Osteocyte (in vitro differentiated cells): ENCODE results near the gene APP. TPM values are rescaled to one million over a fixed set of nuclear protein-coding genes. Genes with fewer than 3 reads are reported as not detected.

Source experiments
- DNase-seq: peaks from one replicate; pipeline ENCODE4 v3.0.0; 2021; ENCODE audit warnings: mixed read lengths; ENCODE audit not compliant: unreplicated experiment; ENCODE audit errors: extremely low spot score
- H3K27ac Mint-ChIP-seq: one replicate; pipeline ENCODE4 v1.8.0; 2021; ENCODE audit warnings: mild to moderate bottlenecking, mixed read lengths; ENCODE audit not compliant: unreplicated experiment
- H3K27me3 Mint-ChIP-seq: one replicate; pipeline ENCODE4 v1.8.0; 2021; ENCODE audit warnings: mixed read lengths; ENCODE audit not compliant: unreplicated experiment
- H3K36me3 Mint-ChIP-seq: one replicate; pipeline ENCODE4 v1.8.0; 2021; ENCODE audit warnings: mixed read lengths; ENCODE audit not compliant: unreplicated experiment
- H3K4me1 Mint-ChIP-seq: one replicate; pipeline ENCODE4 v1.8.0; 2021; ENCODE audit warnings: mixed read lengths; ENCODE audit not compliant: unreplicated experiment
- H3K4me3 Mint-ChIP-seq: one replicate; pipeline ENCODE4 v1.8.0; 2021; ENCODE audit warnings: mild to moderate bottlenecking, moderate library complexity, mixed read lengths; ENCODE audit not compliant: unreplicated experiment
- H3K9me3 Mint-ChIP-seq: one replicate; pipeline ENCODE4 v1.8.0; 2021; ENCODE audit warnings: mixed read lengths; ENCODE audit not compliant: unreplicated experiment
- CTCF ChIP-seq: fragments of 200-600 bp; sonication (generic); IDR thresholded peaks from 2 replicates; pipeline ENCODE4 v1.5.0; 2021; ENCODE audit warnings: antibody characterized with exemption, mild to moderate bottlenecking, moderate library complexity
- total RNA-seq: library from RNA; stranded (reverse); gene quantifications from 2 replicates; pipeline ENCODE4 v1.2.1, GENCODE V29; 2021

APP gene
- total RNA-seq, 1 donor from 2014 or later = 698 TPM

- Mint-ChIP-seq H3K4me3 (no peak overlapping the region), H3K27ac (no peak overlapping the region), H3K4me1 (peaks cover 7% of the 10 kb centered on the region), H3K36me3 (peaks cover 18% of the 10 kb centered on the region), H3K9me3 (no peaks in the 10 kb centered on the region), H3K27me3 (no peaks in the 10 kb centered on the region)
- no peak for DNase-seq
- TF ChIP-seq CTCF = no peak
Observed at GRCh38 chr21:25878344-25878743, 292.2 kb downstream of the APP start.

- TF ChIP-seq CTCF = no peak
- Mint-ChIP-seq H3K9me3 (no peaks in the 10 kb centered on the region), H3K4me3 (no peak overlapping the region), H3K36me3 (peaks cover 5% of the 10 kb centered on the region), H3K4me1 (peaks cover 7% of the 10 kb centered on the region), H3K27ac (no peak overlapping the region), H3K27me3 (no peaks in the 10 kb centered on the region)
- DNase-seq = no peak
Observed at GRCh38 chr21:25872271-25872670, 298.3 kb downstream of the APP start.

GRCh38 chr21:25871566-25871965 is 299.0 kb downstream of the APP start:
- TF ChIP-seq CTCF = no peak
- no peak for DNase-seq
- Mint-ChIP-seq H3K27ac (no peak overlapping the region), H3K4me3 (no peak overlapping the region), H3K9me3 (no peaks in the 10 kb centered on the region), H3K36me3 (peaks cover 5% of the 10 kb centered on the region), H3K4me1 (peaks cover 5% of the 10 kb centered on the region), H3K27me3 (no peaks in the 10 kb centered on the region)

- Mint-ChIP-seq H3K4me1 (no peaks in the 10 kb centered on the region), H3K4me3 (no peak overlapping the region), H3K36me3 (peaks cover 5% of the 10 kb centered on the region), H3K9me3 (no peaks in the 10 kb centered on the region), H3K27me3 (no peaks in the 10 kb centered on the region), H3K27ac (no peak overlapping the region)
- DNase-seq = no peak
- TF ChIP-seq CTCF = no peak
Observed at GRCh38 chr21:25870084-25870483, 300.5 kb downstream of the APP start.

GRCh38 chr21:25867061-25867460 is 303.5 kb downstream of the APP start:
- no peak for DNase-seq
- TF ChIP-seq CTCF = no peak
- Mint-ChIP-seq H3K36me3 (peaks cover 3% of the 10 kb centered on the region), H3K4me3 (no peak overlapping the region), H3K27me3 (no peaks in the 10 kb centered on the region), H3K27ac (no peak overlapping the region), H3K4me1 (no peaks in the 10 kb centered on the region), H3K9me3 (no peaks in the 10 kb centered on the region)
